HL-60/S4 (cell line): ENCODE results near the gene PIAS4.

Source experiments
- in situ Hi-C: fragments of 300-500 bp; cut with MboI; formaldehyde crosslinking; loops from 2 replicates; pipeline ENCODE4 v1.14.3; 2022; ENCODE audit warnings: low sequenced_read_pairs

PIAS4 gene

DNA sequence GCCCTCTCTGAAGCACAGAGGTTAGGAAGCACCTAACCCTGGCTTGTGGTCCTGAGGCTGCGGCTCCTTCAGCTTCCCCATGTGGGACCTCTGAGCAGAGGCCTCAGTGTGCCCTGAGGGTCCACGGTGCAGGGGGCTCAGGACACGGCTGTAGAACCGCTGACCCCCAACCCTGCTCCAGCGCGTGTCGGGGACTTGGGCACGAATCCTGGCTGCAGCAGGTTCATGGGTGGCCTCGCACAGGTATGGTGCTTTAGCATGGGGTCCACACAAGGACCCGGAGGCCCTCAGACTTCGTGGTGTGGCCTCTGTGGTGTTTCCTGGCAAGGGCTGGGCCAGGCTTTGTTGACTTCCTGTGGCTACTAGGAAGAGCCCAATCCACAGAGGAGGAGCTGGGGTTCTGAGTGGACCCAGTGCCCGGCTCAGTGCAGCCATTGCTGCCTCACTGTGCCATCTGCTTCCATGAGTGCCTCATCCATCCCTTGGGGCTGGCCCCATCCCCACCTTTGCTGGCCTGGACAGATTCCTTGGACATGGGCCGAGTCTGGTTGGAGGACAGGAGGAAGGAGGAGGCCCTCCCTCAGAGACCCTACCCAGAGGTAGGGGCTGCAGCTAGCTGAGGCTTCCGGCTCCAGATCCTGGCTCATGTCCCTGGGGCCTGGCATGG, 34.7 kb downstream of the PIAS4 start:
- in situ Hi-C loops = no loop called here

DNA sequence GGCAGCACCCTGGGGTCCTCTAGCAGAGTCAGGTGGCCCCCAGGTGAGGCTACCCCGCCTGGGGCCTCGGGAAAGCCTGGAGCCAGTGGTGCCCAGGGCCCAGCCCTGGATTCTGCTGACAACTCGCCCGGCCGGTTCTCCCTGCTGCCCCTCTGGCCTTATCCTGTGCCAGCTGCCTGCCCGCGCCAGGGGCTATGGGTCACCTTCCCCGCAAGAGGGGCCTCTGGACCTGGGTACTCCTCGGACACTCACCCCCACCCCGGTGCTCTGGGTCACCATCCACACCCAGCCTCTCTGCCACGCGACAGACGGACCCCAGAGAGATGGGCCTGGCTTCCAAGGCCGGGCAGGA, 35.2 kb downstream of the PIAS4 start:
- in situ Hi-C loops = no loop called here

GRCh38 chr19:4043401-4043800, 35.9 kb downstream of the PIAS4 start:
- in situ Hi-C loops = no loop called here

- in situ Hi-C loops = no loop called here
Measured at GRCh38 chr19:4043966-4044715, 36.6 kb downstream of the PIAS4 start.

DNA sequence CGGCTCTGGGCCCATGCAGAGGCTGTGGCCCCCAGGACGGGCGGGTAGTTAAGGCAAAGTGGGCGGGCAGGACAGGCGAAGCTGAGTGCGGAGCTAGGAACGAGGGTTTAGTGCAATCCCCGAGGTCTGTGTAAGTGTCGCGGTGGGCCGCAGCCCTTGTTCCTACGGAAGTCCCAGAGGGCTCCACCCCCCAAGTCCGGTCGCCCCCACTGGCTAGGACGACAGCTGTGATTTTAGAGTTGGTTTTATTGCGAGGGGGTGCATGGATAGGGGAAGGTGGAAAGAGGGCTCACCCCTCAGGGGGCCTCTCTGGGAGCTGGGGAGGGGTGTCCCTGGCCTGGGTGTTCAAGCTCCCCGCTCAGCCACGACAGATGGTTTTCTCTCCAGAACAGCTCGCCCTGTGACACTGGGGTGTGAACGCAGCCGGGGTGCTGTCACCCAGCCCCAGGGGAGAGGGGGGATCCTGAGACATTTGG, 37.5 kb downstream of the PIAS4 start:
- in situ Hi-C loops = no loop called here

- in situ Hi-C loops = no loop called here
Measured at GRCh38 chr19:4045597-4046361, 38.2 kb downstream of the PIAS4 start.

DNA sequence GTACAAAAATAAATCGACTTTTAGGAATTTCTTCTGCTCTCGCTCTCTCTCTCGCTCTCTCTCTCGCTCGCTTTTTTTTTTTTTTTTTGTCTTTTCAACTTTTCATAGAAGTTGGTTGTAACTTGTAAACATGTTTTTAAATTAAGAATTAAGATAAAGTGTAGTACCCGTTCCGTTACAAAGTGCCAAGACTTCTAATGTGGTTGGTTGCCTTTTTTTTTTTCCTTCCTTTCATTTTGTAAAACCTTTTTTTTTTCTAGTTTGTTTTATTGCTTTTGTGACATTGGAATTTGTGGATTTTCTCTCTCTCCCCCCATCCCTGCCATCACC, 38.8 kb downstream of the PIAS4 start:
- in situ Hi-C loops = no loop called here

- in situ Hi-C loops = no loop called here
Measured at GRCh38 chr19:4046946-4047683, 39.6 kb downstream of the PIAS4 start.

GRCh38 chr19:4049432-4049831, 41.9 kb downstream of the PIAS4 start:
- in situ Hi-C loops = no loop called here

- in situ Hi-C loops = no loop called here
Measured at GRCh38 chr19:4051175-4052101, 43.9 kb downstream of the PIAS4 start.

GRCh38 chr19:4052114-4052992, 44.8 kb downstream of the PIAS4 start:
- in situ Hi-C loops = no loop called here

DNA sequence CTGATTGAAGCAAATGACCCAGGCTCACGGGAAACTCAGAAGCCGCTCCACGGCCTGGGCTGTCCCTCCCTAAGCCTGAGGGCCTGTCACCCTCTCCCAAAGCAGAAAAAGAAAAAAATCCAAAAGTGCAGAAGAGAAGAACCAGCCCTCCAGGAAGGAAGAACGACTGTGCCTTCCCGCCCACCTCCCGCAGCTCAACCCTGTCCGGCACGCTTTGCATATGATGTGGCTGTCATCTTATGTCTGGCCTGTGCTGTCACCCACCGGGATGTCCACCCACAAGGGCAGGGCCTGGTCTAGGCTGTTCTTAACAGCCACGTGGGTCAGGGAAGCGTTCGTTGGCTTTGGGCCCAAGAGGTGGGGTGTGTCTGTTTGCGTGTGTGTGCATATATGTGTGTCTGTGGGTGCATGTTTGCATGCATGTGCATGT, 45.5 kb downstream of the PIAS4 start:
- in situ Hi-C loops = no loop called here

GRCh38 chr19:4053423-4054324, 46.1 kb downstream of the PIAS4 start:
- in situ Hi-C loops = no loop called here

DNA sequence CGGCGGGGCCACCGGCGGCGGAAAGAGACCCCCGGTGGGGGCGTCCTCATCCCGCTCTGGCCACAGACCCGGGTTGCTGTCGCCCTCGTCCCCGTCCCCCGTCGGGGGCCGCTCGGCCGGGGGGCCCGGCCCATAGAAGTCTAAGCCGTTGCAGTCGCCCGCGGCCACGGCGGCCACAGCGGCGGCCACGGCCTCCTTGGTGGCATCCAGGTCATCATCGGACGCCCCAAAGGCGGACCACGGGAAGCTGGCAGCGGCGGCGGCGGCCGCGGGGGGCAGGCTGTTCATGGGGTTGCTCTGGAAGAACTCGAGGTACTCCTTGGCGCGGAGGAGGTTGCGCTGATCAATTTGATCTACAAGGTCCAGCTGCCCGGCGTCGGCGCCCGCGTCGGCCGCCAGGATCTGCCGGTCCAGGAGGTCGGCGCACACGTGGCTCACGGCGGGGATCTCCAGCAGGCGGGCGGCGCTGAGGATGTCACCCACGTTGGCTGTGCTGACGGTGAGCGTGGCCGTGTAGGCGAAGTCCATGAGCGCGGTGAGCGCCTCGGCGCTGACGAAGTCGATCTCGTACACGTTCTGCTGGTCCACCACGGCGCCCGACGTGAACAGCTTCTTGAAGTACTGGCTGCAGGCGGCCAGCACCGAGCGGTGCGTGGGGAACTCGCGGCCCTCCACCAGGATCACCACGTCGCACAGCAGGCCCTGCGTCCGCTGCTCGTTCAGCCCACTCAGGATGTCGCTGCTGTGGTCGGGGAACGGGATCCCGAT, 47.1 kb downstream of the PIAS4 start:
- in situ Hi-C loops = no loop called here

DNA sequence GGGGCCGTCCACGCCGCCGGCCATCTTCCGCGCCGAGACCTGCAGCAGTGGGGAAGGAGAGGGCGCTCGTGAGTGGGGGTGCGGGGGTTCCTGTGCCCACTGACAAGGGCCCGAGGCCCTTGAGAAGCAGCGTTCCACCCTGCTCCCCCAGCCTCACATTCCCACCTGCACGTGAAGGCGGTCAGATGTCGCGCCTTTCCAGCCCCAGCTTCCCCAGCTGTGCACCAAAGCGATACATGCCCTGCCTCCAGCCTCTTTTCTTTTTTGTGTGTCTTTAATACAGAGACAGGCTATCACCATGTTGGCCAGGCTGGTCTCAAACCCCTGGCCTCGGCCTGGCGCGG, 47.6 kb downstream of the PIAS4 start:
- in situ Hi-C loops = no loop called here

DNA sequence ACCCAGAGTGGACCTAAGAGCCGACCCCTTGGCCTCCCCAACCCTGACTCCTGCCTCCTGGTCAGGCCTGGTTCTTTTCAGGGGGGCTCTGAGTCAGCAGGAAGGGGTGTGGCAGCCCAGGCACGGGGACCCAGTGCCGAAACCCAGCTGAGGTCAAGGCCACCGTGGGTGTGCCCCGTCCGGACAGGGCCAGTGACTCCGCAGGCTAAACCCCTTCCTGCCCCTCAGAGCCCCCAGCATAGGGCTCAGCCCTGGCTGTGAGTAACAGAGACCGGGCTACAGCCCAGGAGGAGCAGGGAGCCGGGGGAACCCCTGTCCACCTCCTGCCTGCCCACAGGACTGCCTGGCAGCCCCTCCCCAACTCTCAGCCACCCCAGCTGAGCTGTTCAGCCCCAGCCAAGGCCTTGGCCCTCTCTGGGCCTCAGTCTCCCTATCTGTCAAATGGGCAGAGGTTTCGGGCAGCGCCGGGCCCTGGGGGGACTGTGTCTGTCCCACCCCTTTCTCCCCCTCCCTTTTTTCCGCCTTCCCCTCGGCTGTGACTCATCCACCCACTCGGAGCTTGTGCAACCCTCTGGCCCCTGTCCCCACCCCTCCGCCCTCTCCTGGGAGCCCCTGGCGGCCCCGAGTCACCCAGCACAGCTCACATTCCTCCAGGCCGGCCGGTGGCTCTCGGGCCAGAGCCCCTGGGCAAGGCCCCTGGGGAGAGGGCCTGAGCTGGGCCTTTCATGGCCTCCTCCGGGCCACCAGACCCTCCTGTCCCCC, 50.6 kb downstream of the PIAS4 start:
- in situ Hi-C loops = no loop called here
